DND-41 (cell line): ENCODE data around the gene ARFIP2.

Experiments
- CTCF ChIP-seq: IDR thresholded peaks from 2 replicates; pipeline ENCODE4 v1.5.1; 2012; ENCODE audit warnings: borderline replicate concordance, low read length, moderate library complexity, mild to moderate bottlenecking; ENCODE audit not compliant: poor library complexity, severe bottlenecking; ENCODE audit errors: extremely low read depth
- EZH2 ChIP-seq: IDR thresholded peaks from 3 replicates; pipeline ENCODE4 v1.6.1; 2012; ENCODE audit warnings: borderline replicate concordance, low read depth, mild to moderate bottlenecking, moderate library complexity, low read length, inconsistent platforms; ENCODE audit not compliant: severe bottlenecking

GRCh38 chr11:6497069-6497839 lies 16.1 kb upstream of the ARFIP2 start, which contains the start of gene DNHD1:
- TF ChIP-seq CTCF (no peak), EZH2 (no peak)
